HepG2 (cell line): ENCODE measurements around the gene ZMYND10. TPM values are rescaled to one million over a fixed set of nuclear protein-coding genes. Genes with fewer than 3 reads are reported as not detected.

ENCODE experiments used
- EED ChIP-seq: sonication (generic); formaldehyde crosslinking; IDR thresholded peaks from 2 replicates; pipeline ENCODE4 v1.5.0; 2020; ENCODE audit warnings: mild to moderate bottlenecking, missing genetic modification reagents
- FLYWCH1 ChIP-seq: sonication (generic); formaldehyde crosslinking; IDR thresholded peaks from 2 replicates; pipeline ENCODE4 v1.8.1; 2023; ENCODE audit warnings: mild to moderate bottlenecking, missing genetic modification reagents
- MBD4 ChIP-seq: IDR thresholded peaks from 2 replicates; pipeline ENCODE4 v1.6.1; 2012; ENCODE audit warnings: low read length, inconsistent platforms, borderline replicate concordance
- MLXIP ChIP-seq: sonication (generic); formaldehyde crosslinking; IDR thresholded peaks from 2 replicates; pipeline ENCODE4 v1.9.0; 2021; ENCODE audit warnings: missing genetic modification reagents, borderline replicate concordance
- NRL ChIP-seq: sonication (generic); formaldehyde crosslinking; IDR thresholded peaks from 2 replicates; pipeline ENCODE4 v1.5.0; 2020; ENCODE audit warnings: missing genetic modification reagents, mild to moderate bottlenecking, moderate library complexity, borderline replicate concordance
- PAWR ChIP-seq: sonication (generic); formaldehyde crosslinking; IDR thresholded peaks from 2 replicates; pipeline ENCODE4 v1.4.0; 2020; ENCODE audit warnings: missing genetic modification reagents, mild to moderate bottlenecking, borderline replicate concordance
- POGK ChIP-seq: sonication (generic); formaldehyde crosslinking; conservative IDR thresholded peaks from 2 replicates; pipeline ENCODE4 v1.8.0; 2022; ENCODE audit warnings: mild to moderate bottlenecking, moderate library complexity, missing genetic modification reagents
- PRPF4 ChIP-seq: fragments of 200-400 bp; formaldehyde crosslinking; IDR thresholded peaks from 2 replicates; pipeline ENCODE4 v1.6.1; 2016; ENCODE audit warnings: low read length, low read depth; ENCODE audit not compliant: poor library complexity, severe bottlenecking
- RARA ChIP-seq: IDR thresholded peaks from 2 replicates; pipeline ENCODE4 v1.6.1; 2016; ENCODE audit warnings: missing genetic modification reagents, missing compliant biosample characterization
- RNF2 ChIP-seq: fragments of 450-650 bp; conservative IDR thresholded peaks from 2 replicates; pipeline ENCODE4 v1.6.1; 2016; ENCODE audit warnings: low read depth
- STAG1 ChIP-seq: sonication (generic); formaldehyde crosslinking; IDR thresholded peaks from 2 replicates; pipeline ENCODE4 v1.4.0; 2020; ENCODE audit warnings: missing genetic modification reagents
- TARDBP ChIP-seq: sonication (generic); formaldehyde crosslinking; IDR thresholded peaks from 2 replicates; pipeline ENCODE4 v1.8.0; 2022; ENCODE audit warnings: mild to moderate bottlenecking, missing genetic modification reagents
- TP53 ChIP-seq: sonication (generic); formaldehyde crosslinking; conservative IDR thresholded peaks from 2 replicates; pipeline ENCODE4 v1.4.0; 2020; ENCODE audit warnings: missing genetic modification reagents
- ZBTB7B ChIP-seq: sonication (generic); formaldehyde crosslinking; IDR thresholded peaks from 2 replicates; pipeline ENCODE4 v1.4.0; 2020; ENCODE audit warnings: missing genetic modification reagents
- ZGPAT ChIP-seq: IDR thresholded peaks from 2 replicates; pipeline ENCODE4 v1.6.1; 2016; ENCODE audit warnings: mild to moderate bottlenecking
- ZNF207 ChIP-seq: fragments of 450-650 bp; IDR thresholded peaks from 2 replicates; pipeline ENCODE4 v1.6.1; 2016; ENCODE audit warnings: antibody characterized with exemption, borderline replicate concordance
- ZNF446 ChIP-seq: sonication (generic); formaldehyde crosslinking; IDR thresholded peaks from 2 replicates; pipeline ENCODE4 v1.5.0; 2020; ENCODE audit warnings: mild to moderate bottlenecking, missing genetic modification reagents
- polyA plus RNA-seq, 8 experiments: library from polyadenylated mRNA; depleted of rRNA in 3 of 8; stranded (reverse) in 7 of 8; unstranded in 1 of 8; fragments of >200 nt; fragmentation: Illumina TruSeq in 4 of 8; extraction: Trizol in 4 of 8; gene quantifications; 2 replicates each; pipeline versions ENCODE4 v1.2.1 to v1.2.3, GENCODE V29; 2011 to 2016; ENCODE audit warnings: low read depth in 4 of 8, missing spikeins in 1 of 8, mixed read lengths in 1 of 8; ENCODE audit not compliant: insufficient read depth in 1 of 8
- total RNA-seq, 5 experiments: library from RNA; depleted of rRNA; stranded (reverse); fragments of >200 nt; fragmentation: Illumina TruSeq; extraction: Trizol; gene quantifications; 2 replicates each; pipeline ENCODE4 v1.2.3, GENCODE V29; 2016; ENCODE audit warnings: low read depth in 1 of 5
- TF ChIP-seq, protein P1 (sequence below): sonication (generic); formaldehyde crosslinking; IDR thresholded peaks from 2 replicates; pipeline ENCODE4 v1.4.0; 2020; ENCODE audit warnings: low read depth, mild to moderate bottlenecking, missing genetic modification reagents
- TF ChIP-seq, protein P2 (sequence below): sonication (generic); formaldehyde crosslinking; IDR thresholded peaks from 2 replicates; pipeline ENCODE4 v1.5.1; 2020; ENCODE audit warnings: missing genetic modification reagents, mild to moderate bottlenecking, borderline replicate concordance

Gene ZMYND10
- total and polyA plus RNA-seq, 2 of the 13 experiments (the other 11 are each of a cell fraction or from before 2014, with no cell fraction given): 0.60 to 0.74 TPM

- no peak for TF ChIP-seq TARDBP (CRISPR knock-in tag)
- TF ChIP-seq MBD4: no peak
- no peak for TF ChIP-seq MLXIP (CRISPR knock-in tag)
- TF ChIP-seq EED (CRISPR knock-in tag): peak; percentile 84; the same call in 1 of the 2 replicates
- TF ChIP-seq TP53 (CRISPR knock-in tag): 0 out of 2 replicates have a peak, but pooled peaks have one; percentile 70
- TF ChIP-seq, protein P1, sequence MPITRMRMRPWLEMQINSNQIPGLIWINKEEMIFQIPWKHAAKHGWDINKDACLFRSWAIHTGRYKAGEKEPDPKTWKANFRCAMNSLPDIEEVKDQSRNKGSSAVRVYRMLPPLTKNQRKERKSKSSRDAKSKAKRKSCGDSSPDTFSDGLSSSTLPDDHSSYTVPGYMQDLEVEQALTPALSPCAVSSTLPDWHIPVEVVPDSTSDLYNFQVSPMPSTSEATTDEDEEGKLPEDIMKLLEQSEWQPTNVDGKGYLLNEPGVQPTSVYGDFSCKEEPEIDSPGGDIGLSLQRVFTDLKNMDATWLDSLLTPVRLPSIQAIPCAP (CRISPR knock-in tag): no peak
- TF ChIP-seq, protein P2, sequence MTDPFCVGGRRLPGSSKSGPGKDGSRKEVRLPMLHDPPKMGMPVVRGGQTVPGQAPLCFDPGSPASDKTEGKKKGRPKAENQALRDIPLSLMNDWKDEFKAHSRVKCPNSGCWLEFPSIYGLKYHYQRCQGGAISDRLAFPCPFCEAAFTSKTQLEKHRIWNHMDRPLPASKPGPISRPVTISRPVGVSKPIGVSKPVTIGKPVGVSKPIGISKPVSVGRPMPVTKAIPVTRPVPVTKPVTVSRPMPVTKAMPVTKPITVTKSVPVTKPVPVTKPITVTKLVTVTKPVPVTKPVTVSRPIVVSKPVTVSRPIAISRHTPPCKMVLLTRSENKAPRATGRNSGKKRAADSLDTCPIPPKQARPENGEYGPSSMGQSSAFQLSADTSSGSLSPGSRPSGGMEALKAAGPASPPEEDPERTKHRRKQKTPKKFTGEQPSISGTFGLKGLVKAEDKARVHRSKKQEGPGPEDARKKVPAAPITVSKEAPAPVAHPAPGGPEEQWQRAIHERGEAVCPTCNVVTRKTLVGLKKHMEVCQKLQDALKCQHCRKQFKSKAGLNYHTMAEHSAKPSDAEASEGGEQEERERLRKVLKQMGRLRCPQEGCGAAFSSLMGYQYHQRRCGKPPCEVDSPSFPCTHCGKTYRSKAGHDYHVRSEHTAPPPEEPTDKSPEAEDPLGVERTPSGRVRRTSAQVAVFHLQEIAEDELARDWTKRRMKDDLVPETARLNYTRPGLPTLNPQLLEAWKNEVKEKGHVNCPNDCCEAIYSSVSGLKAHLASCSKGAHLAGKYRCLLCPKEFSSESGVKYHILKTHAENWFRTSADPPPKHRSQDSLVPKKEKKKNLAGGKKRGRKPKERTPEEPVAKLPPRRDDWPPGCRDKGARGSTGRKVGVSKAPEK (CRISPR knock-in tag): no peak
- no peak for TF ChIP-seq POGK
- no peak for TF ChIP-seq RNF2
- TF ChIP-seq ZBTB7B (CRISPR knock-in tag): no peak
- no peak for TF ChIP-seq FLYWCH1 (CRISPR knock-in tag)
- TF ChIP-seq PRPF4: no peak
- no peak for TF ChIP-seq ZNF446 (CRISPR knock-in tag)
- no peak for TF ChIP-seq ZNF207
- TF ChIP-seq STAG1 (CRISPR knock-in tag): no peak
- TF ChIP-seq PAWR (CRISPR knock-in tag): 0 out of 2 replicates have a peak, but pooled peaks have one; percentile 40
- peak; percentile 38; the same call in 1 of the 2 replicates for TF ChIP-seq NRL
- peak; percentile 80; the same call in 1 of the 2 replicates for TF ChIP-seq ZGPAT (CRISPR knock-in tag)
- no peak for TF ChIP-seq RARA
These were observed 17.4 kb downstream of the ZMYND10 start, which contains the start of gene TUSC2 (continued) for GRCh38 chr3:50327943-50328691.
